ENCODE data around the gene TMX2. TPM values are rescaled to one million over a fixed set of nuclear protein-coding genes. Genes with fewer than 3 reads are reported as not detected.
"Not testable (repeated sequence)": the region's sequence is repeated elsewhere in the genome, so short reads cannot be mapped to it uniquely, and the experiment has no call there.

The TMX2 gene, protein sequence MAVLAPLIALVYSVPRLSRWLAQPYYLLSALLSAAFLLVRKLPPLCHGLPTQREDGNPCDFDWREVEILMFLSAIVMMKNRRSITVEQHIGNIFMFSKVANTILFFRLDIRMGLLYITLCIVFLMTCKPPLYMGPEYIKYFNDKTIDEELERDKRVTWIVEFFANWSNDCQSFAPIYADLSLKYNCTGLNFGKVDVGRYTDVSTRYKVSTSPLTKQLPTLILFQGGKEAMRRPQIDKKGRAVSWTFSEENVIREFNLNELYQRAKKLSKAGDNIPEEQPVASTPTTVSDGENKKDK
- 161 and 179 TPM in 2 replicates for total RNA-seq (2014; rRNA removed; shearing (Covaris generic))
- polyA plus RNA-seq (2015; cell fraction: cytosol; rRNA removed), result 97.1 and 105 TPM in 2 replicates
- polyA plus RNA-seq (2015; cell fraction: nucleus; rRNA removed), result 127 TPM in 2 replicates

DNA sequence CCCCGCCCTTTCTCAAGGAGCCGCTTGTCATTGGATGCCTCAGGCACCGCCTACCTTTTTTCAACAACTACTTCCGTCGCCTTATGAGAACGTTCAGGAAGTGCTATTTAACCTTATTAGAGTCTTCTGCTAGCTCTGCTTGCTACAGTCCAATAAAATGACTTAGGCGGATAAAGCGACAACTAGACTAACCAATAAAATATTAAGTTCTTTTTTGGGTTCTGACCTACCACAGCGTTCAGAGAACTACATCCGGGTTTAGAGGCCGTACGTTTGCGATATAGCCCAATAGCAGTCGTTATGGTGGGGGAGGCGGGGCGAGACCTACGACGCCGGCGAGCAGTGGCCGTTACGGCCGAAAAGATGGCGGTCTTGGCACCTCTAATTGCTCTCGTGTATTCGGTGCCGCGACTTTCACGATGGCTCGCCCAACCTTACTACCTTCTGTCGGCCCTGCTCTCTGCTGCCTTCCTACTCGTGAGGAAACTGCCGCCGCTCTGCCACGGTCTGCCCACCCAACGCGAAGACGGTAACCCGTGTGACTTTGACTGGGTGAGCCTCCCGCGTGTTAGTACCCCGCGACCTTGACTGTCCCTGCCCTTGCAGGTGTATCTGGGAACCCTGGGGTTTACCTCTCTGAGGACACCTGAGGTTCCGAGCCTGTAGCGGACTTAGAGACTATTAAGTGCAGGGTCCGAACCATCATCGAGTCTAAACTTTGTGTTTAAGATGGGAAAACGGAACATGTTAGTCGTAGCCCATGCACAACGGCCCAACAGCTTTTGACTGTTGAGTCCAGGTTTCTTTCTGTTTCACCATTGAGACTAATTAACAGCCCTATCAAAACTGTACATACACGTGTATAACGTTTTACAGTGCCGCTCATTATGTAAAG is at the start of gene TMX2:
Gene TMX2 (plus strand): TSS at position 338 of the 895 bp plus-strand sequence. CDS start 26 bp downstream, at position 364.
- peak; percentile 99 for DNase-seq (ENCODE audit: low read depth)

DNA sequence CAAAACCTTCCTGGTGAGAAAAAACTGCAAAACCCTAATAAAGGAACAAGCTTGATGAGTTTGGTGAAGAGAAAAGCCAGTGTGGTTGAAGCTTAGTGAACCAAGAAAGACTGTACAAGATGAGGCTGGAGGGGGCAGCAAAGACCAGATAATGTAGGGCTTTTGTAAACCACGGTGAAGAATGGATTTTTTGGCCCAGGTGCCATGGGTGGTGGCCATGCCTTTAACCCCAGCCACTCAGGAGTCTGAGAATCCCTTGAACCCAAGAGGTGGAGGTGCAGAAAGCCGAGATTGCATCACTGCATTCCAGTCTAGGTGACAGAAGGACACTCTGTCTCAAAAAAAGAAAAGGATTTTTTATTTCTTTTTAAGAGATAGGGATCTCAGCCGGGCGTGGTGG is 49.5 kb upstream of the TMX2 start:
- DNase-seq (ENCODE audit: low read depth), result no peak

DNA sequence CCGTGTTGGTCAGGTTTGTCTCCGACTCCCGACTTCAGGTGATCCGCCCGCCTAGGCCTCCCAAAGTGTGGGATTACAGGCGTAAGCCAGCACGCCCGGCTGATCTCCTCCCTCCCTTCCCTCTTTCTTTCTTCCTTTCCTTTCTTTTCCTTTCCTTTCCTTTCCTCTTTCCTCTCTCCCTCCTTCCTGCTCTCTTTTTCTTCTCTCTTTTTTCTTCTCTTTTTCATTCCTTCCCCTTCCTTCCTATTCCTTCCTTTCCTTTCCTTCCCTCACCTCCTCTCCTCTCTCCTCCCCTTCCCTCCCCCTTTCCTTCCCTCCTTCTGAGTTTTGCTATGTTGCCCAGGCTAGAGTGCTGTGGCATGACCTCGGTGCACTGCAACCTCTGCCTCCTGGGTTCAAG is 48.4 kb upstream of the TMX2 start:
- DNase-seq (ENCODE audit: low read depth), result no peak

DNA sequence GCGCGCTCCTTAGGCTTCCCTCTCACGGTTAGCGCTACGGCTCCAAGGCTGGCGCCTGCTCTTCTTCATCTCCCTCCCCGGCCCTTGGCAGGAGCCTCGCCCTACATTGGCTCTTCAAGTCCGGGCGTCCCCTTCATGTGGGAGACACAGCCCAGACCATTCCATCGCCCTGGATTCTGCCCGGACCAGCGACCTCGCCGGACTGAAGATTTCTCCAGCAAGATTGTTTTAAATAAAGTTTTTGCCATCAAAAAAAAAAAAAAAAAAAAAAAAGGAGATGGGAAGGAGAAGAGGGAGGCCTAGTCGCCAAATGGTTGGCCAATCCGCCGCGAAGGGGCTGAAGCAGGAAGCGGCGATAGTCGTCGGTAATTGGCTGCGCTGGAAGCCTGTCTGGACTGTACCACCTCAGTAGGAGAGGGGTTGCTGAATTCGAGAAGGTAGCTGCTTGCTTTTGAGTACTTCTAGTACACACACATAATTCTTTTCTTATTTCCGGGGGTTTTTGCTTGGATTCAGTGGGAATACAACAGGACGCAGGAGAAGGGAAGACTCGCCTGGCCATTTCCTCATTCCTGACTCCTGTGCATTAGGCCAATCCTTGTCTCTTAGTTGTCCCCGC is 45.2 kb upstream of the TMX2 start:
- peak; percentile 97 for DNase-seq (ENCODE audit: low read depth)

DNA sequence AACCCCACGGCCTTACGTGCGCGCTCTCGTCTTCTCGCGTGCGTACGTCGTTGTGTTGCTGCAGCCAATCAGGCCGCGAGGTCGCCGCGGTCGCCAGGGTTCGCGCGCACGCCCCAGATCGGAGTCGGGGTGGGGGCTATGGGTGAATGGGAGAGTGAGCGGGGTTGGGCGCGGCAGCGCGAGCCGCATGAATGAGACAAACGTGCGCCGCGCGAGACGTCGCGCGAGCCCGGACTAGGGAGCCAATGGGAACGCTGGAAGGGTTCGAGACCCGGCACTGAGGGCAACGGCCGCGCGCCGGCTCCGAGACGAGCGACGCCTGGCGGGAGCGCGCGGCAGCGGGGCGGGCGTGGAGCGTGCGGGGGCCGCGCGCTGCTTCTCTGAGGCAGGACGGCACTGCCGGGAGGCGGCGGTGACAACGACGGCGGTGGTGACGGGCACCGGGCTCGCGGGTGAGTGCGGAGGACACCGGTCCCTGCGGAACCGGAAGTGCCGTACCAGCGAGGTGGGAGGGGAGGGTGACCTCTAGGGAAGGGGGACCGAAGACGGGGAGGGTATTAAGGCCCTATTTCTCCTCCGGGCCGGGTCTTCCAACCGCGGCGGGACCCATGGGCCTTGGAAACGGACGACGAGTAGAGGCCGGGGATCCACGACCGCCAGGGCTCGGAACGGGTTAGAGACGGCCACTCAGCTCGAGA is 44.5 kb upstream of the TMX2 start, which contains the start of gene ZDHHC5:
Gene ZDHHC5 (plus strand): TSS at position 379 of the 698 bp plus-strand sequence. CDS start 4,977 bp downstream, outside the sequence.
- DNase-seq (ENCODE audit: low read depth), result peak; percentile 99

DNA sequence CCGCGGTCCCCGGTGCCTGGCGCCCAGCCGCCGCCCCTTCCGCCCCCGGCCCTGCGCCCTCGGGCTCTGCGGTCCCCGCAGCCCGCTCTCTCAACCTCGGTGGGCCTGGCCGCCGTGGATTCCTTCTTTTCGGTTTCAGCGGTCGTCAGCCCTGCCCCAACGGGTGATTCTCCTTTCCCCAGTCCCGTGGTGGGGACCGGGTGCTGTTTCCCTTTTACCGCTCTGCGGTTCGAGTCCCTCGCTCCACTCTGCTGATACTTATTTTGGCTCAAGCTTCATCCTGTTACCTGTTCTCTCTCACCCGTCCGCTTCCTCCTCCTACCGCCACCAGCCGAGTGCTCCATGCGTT is 44.0 kb upstream of the TMX2 start:
- peak; percentile 34 for DNase-seq (ENCODE audit: low read depth)

DNA sequence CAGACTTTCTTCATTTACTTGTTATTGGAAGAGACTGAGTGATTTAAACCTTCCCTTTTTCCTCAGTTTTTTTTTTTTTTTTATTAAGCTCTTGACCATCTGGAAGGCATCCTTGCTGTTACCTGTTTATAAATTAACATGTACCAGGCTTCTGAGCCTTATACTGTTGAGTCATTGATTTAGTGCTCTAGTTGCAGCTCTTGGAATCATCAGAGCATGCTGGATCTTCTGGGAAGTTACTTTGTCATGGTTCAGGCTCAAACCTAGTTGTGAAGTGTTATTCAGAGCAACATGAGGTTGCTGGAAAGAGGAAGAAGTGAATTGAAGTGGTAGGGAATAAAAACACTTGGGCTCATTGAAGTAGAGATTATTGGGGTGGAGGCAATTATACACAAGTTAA is 38.1 kb upstream of the TMX2 start:
- DNase-seq (ENCODE audit: low read depth), result no peak

DNA sequence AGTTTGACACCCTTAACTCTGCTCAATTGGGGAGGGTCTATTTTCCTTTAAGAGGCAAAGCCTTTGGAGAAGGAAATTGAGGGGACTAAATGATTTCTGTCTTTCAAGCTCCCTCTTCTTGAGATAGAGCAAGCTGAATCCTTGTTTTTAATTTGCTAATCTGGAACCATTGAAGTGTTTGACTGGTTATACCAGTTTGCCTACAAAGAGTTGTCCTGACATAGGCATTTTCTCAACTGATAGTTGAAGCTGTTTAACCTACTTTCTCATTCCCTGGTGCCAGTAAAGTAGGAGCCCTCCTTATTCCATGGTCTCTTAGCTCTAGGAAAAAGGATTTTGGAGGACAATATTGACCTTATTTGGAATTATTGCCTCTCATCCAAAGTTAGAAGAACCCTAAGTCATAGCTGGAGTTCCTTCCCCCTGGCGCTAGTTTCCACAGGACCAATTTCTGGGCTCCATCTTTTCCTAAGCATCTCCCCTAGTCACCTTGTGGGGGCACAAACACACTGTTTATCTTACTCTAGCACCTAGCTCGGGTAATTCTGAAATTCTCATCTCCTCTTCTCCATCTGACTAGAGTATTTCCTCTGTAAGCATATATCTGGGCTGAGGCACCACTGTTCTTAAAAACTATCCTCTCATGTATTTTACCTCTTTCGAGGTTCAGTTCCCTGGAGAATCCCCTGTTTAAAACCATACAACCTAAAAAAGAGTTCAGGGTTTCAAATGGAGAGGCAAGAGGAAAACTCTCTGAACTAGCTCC is 37.0 kb upstream of the TMX2 start:
- no peak for DNase-seq (ENCODE audit: low read depth)

DNA sequence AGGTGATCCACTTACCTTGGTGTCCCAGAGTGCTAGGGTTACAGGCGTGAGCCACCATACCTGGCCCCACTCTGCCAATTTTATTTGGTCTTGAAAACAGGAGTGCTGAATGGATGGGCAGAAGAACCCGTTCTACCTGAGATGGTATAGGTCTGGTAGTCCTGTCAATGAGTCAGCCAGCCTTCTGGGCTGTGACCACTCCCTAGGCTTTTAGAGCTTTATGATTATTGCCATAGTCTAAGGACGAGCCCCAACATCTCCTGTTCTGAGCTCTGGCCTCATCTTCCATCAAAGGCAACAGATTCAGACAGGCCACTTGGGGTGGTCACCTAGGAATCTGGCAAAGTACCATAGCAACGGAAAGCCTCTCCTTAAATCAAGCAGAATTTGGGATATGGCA is 33.0 kb upstream of the TMX2 start:
- DNase-seq (ENCODE audit: low read depth), result no peak

DNA sequence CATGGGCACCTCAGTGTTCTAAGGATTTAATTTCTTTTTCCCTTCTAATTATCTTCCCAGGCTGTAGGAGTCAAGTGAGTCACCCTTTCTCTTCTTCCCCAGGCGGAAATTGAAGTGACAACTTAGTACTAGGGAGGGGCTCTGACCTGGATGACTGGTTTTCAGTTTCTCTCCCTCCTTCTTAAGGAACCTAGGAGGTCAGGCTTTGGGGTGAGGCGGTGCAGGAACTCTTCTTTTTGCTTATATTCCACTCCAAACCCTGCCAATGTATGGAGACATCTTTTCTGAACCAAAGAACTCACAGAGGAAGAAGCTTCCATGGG is 31.9 kb upstream of the TMX2 start:
- DNase-seq (ENCODE audit: low read depth), result peak; percentile 75

DNA sequence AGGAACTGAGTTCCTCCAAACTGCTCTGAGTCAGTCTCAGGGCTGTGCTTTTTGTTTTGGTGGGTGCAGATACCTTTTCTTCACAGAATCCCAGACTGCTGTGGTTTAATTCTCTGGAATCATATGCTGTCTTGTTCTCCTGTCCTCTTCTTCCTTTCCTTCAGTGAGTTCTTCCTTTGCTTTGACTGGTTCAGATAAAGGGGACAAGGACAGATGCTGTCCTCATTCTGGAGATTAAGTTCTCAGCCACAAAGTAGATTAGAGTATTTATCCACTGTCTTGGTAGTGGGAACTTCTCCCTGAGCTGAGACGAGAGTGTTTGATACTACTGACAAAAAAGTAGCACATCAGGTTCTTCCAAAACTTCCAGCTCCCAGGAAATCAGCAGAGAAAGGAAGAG is 31.2 kb upstream of the TMX2 start:
- no peak for DNase-seq (ENCODE audit: low read depth)

DNA sequence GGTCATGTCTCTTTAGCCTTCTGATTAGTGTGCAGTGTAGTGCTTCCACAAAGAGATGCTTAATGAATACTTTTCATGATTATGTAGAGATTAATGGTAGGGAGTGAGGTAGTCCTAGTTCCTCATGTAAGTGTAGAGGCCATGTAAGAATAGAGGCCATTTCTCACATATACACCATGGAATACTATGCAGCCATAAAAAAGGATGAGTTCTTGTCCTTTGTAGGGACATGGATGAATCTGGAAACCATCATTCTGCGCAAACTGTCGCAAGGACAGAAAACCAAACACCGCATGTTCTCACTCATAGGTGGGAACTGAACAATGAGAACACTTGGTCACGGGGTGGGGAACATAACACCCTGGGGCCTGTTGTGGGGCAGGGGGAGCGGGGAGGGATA is 21.9 kb upstream of the TMX2 start:
- DNase-seq (ENCODE audit: low read depth), result not testable (repeated sequence)

DNA sequence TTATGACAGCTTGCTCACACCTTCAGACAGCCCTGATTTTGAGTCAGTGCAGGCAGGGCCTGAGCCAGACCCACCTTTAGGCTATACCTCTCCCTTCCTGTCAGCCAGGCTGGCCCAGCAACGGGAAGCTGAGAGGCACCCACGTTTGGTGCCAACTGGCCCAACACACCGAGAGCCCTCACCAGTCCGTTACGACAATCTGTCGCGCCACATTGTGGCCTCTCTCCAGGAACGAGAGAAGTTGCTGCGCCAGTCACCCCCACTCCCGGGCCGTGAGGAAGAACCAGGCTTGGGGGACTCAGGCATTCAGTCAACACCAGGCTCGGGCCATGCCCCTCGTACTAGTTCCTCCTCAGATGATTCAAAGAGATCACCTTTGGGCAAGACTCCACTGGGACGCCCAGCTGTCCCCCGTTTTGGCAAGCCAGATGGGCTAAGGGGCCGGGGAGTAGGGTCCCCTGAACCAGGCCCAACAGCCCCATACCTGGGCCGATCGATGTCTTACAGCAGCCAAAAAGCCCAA is 13.5 kb upstream of the TMX2 start:
- no peak for DNase-seq (ENCODE audit: low read depth)

DNA sequence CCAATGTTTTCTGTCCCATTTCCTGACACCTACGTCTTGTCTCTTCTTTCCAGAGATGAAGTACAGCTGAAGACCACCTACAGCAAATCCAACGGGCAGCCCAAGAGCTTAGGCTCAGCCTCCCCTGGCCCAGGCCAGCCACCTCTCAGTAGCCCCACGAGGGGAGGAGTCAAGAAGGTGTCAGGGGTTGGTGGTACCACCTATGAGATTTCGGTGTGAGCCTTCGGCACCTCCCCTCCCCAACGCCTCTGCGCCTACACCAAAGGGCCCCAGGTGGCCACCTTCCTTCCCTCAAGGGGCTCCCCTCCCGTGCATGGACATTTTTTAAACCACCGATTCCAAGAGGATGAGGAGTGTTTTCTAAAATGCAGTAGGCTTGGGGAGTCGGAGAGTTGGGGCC is 12.6 kb upstream of the TMX2 start:
- DNase-seq (ENCODE audit: low read depth), result no peak

DNA sequence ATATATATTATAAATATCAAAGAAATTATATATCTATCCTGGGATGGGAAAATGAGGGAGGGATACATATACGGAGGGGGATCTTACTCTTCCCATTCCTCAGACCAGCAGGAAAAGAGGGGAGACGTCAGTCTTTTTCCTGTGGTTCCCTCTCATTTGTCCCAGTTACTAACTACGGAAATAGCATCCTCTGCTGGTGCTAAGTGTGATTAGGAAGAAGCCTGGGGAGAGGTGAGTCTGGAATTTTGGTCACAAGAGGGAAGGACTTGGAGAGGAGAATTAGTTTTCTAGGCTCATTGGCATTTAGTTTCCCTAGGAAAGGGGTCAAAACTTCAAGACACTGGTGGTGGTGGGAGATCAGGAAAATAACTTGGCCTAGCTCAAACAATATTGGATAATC is 12.0 kb upstream of the TMX2 start:
- DNase-seq (ENCODE audit: low read depth), result no peak

DNA sequence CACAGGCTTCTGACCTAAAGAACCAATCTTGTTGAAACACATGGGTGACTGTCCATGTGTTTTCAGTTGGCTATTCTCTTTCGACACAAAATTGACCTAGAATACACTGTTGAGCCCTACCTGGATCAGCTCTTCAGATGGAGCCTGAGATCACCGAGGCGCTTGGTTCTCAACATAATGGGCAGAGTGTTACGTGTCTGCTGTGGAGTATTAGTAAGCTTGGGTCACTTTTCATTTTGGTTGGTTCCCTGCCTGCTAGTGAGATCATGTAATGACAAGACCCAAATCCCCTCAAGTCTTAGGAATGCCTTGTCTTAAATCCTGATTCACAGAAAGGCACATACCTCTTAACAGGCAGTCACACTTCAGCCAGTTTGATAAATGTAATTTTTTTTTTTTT is 9.1 kb upstream of the TMX2 start:
- DNase-seq (ENCODE audit: low read depth), result no peak

DNA sequence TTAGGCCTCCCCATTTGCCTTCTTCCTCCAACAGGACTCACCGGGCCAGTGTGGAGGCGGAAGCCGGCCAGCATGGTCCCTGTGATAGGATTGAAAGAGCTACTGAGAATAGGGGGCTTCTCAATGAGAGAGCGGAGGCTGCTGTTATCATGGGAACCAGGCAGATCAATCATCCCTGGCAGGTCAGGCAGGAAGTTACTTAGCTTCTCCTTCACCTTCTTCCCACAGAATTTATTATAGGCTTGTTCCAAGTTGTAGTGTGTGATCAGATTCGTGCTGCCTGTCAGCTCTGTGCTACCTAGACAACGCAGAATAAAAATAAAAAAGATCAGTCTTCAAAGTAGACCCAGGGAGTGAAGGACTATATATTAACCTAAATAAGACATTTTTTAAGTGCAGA is 7.5 kb upstream of the TMX2 start:
- no peak for DNase-seq (ENCODE audit: low read depth)

DNA sequence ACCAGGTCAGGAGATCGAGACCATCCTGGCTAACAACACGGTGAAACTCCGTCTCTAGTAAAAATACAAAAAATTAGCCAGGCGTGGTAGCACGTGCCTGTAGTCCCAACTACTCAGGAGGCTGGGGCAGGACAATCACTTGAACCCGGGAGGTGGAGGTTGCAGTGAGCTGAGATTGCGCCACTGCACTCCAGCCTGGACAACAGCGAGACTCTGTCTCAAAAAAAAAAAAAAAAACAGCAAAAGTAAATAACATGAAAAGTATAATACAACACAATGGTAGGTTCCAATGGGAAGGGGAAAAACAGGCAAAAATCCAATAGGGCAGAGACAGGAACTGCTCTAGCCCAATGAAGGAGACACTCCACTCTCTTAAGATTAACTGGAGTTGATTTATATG is 7.0 kb upstream of the TMX2 start:
- DNase-seq (ENCODE audit: low read depth), result not testable (repeated sequence)

DNA sequence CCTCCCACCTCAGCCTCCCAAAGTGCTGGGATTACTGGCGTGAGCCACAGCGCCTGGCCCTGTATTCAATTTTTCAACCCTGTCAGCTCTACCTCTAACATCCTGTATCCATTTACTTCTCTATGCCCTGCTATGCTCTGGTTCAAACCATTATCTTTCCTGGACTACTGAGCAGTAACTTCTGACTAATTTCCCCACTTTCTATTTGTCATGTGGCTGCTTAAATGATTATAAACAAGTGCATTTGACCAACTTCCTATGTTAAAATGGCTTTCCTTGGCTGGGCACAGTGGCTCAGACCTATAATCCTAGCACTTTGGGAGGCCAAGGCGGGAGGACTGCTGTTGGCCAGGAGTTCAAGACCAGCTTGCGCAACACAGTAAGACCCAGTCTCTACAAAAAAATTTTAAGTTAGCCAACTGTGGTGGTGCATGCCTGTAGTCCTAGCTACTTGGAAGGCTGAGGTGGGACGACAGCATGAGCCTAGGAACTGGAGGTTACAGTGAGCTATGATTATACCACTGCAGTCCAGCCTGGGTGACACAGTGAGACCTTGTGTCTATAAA is 2.5 kb upstream of the TMX2 start:
- no peak for DNase-seq (ENCODE audit: low read depth)
